WTC11 (cell line): ENCODE measurements around the gene METTL22.

Source experiments
- CTCF ChIP-seq: fragments of 200-600 bp; IDR thresholded peaks from 2 replicates; pipeline ENCODE4 v1.8.0; 2022; ENCODE audit warnings: antibody characterized with exemption
- JAZF1 ChIP-seq: fragments of 250-450 bp; sonication (Bioruptor Pico); IDR thresholded peaks from 2 replicates; pipeline ENCODE4 v1.9.0; 2021; ENCODE audit warnings: moderate library complexity, mild to moderate bottlenecking, inconsistent platforms
- NFATC4 ChIP-seq: fragments of 250-450 bp; sonication (Bioruptor Pico); IDR thresholded peaks from 2 replicates; pipeline ENCODE4 v1.9.0; 2021; ENCODE audit warnings: mild to moderate bottlenecking
- NFYB ChIP-seq: sonication (generic); formaldehyde crosslinking; conservative IDR thresholded peaks from 2 replicates; pipeline ENCODE4 v1.8.0; 2022; ENCODE audit warnings: low read depth, missing genetic modification reagents
- NR2C2 ChIP-seq: sonication (generic); formaldehyde crosslinking; IDR thresholded peaks from 2 replicates; pipeline ENCODE4 v1.8.0; 2022; ENCODE audit warnings: mild to moderate bottlenecking, missing genetic modification reagents
- TEAD4 ChIP-seq: sonication (generic); formaldehyde crosslinking; IDR thresholded peaks from 2 replicates; pipeline ENCODE4 v1.8.0; 2022; ENCODE audit warnings: mild to moderate bottlenecking, missing genetic modification reagents
- ZNF121 ChIP-seq: sonication (generic); formaldehyde crosslinking; IDR thresholded peaks from 2 replicates; pipeline ENCODE4 v1.8.0; 2023; ENCODE audit warnings: missing genetic modification reagents
- ZNF423 ChIP-seq: fragments of 250-450 bp; sonication (Bioruptor Pico); IDR thresholded peaks from 2 replicates; pipeline ENCODE4 v2.1.2; 2022; ENCODE audit warnings: mild to moderate bottlenecking, moderate library complexity
- TF ChIP-seq, protein P1 (sequence below): sonication (generic); formaldehyde crosslinking; IDR thresholded peaks from 2 replicates; pipeline ENCODE4 v1.8.0; 2022; ENCODE audit warnings: mild to moderate bottlenecking, missing genetic modification reagents
- TF ChIP-seq, protein P2 (sequence below): sonication (generic); formaldehyde crosslinking; IDR thresholded peaks from 2 replicates; pipeline ENCODE4 v1.8.1; 2022; ENCODE audit warnings: low read depth, missing genetic modification reagents, borderline replicate concordance
- TF ChIP-seq, protein P3 (sequence below): fragments of 250-450 bp; sonication (Bioruptor Pico); IDR thresholded peaks from 2 replicates; pipeline ENCODE4 v1.9.0; 2021; ENCODE audit warnings: mild to moderate bottlenecking

DNA sequence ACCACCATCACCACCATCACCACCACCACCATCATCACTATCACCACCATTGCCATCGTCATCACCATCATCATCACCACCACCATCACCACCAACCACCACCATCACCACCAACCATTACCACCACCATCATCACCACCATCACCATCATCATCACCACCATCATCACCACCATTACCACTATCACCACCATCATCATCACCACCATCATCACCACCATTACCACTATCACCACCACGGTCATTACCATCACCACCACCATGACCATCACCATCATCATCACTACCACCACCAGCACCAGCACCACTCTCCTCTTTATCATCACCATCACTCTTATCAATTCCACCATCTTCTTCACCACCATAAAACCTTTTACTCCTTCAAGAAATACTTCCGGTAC, 30.0 kb upstream of the METTL22 start:
- TF ChIP-seq NFATC4 (CRISPR knock-in tag) (no peak), CTCF (no peak), JAZF1 (no peak), ZNF423 (CRISPR knock-in tag) (no peak), TEAD4 (CRISPR knock-in tag) (no peak), ZNF121 (CRISPR knock-in tag) (no peak), NFYB (CRISPR knock-in tag) (no peak), NR2C2 (CRISPR knock-in tag) (no peak)
- TF ChIP-seq, protein P1, sequence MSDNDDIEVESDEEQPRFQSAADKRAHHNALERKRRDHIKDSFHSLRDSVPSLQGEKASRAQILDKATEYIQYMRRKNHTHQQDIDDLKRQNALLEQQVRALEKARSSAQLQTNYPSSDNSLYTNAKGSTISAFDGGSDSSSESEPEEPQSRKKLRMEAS: no peak
- TF ChIP-seq, protein P2, sequence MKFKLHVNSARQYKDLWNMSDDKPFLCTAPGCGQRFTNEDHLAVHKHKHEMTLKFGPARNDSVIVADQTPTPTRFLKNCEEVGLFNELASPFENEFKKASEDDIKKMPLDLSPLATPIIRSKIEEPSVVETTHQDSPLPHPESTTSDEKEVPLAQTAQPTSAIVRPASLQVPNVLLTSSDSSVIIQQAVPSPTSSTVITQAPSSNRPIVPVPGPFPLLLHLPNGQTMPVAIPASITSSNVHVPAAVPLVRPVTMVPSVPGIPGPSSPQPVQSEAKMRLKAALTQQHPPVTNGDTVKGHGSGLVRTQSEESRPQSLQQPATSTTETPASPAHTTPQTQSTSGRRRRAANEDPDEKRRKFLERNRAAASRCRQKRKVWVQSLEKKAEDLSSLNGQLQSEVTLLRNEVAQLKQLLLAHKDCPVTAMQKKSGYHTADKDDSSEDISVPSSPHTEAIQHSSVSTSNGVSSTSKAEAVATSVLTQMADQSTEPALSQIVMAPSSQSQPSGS (CRISPR knock-in tag): no peak
- TF ChIP-seq, protein P3, sequence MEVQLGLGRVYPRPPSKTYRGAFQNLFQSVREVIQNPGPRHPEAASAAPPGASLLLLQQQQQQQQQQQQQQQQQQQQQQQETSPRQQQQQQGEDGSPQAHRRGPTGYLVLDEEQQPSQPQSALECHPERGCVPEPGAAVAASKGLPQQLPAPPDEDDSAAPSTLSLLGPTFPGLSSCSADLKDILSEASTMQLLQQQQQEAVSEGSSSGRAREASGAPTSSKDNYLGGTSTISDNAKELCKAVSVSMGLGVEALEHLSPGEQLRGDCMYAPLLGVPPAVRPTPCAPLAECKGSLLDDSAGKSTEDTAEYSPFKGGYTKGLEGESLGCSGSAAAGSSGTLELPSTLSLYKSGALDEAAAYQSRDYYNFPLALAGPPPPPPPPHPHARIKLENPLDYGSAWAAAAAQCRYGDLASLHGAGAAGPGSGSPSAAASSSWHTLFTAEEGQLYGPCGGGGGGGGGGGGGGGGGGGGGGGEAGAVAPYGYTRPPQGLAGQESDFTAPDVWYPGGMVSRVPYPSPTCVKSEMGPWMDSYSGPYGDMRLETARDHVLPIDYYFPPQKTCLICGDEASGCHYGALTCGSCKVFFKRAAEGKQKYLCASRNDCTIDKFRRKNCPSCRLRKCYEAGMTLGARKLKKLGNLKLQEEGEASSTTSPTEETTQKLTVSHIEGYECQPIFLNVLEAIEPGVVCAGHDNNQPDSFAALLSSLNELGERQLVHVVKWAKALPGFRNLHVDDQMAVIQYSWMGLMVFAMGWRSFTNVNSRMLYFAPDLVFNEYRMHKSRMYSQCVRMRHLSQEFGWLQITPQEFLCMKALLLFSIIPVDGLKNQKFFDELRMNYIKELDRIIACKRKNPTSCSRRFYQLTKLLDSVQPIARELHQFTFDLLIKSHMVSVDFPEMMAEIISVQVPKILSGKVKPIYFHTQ (CRISPR knock-in tag): no peak
